HuH-7.5 (cell line): Measurements from ENCODE around the gene XRCC2.
"Not testable (repeated sequence)": the region's sequence is repeated elsewhere in the genome, so short reads cannot be mapped to it uniquely, and the experiment has no call there.

ENCODE experiments used
- DNase-seq: peaks from one replicate; pipeline ENCODE4 v3.0.0; 2011; ENCODE audit warnings: low spot score

The XRCC2 gene

GRCh38 chr7:152664636-152665035 is 11.3 kb downstream of the XRCC2 start:
- DNase-seq = no peak

DNA sequence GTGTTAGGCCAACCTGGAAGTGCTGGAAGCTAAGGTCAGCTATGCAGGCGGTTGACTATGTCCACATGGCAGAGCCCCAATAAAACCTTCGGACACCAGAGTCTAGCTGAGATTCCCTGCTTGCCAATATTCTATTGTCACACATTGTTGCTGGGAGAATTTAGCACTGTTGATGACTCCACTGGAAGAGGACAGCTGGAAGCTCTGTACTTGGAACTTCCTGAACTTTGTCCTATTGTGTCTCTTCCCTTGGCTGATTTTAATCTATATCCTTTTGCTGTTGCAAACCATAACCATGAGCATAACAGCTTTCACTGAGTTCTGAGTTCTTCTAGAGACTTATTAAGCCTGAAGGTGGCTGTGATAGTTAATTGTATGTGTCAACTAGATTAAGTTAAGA is 12.0 kb downstream of the XRCC2 start:
- no peak for DNase-seq

DNA sequence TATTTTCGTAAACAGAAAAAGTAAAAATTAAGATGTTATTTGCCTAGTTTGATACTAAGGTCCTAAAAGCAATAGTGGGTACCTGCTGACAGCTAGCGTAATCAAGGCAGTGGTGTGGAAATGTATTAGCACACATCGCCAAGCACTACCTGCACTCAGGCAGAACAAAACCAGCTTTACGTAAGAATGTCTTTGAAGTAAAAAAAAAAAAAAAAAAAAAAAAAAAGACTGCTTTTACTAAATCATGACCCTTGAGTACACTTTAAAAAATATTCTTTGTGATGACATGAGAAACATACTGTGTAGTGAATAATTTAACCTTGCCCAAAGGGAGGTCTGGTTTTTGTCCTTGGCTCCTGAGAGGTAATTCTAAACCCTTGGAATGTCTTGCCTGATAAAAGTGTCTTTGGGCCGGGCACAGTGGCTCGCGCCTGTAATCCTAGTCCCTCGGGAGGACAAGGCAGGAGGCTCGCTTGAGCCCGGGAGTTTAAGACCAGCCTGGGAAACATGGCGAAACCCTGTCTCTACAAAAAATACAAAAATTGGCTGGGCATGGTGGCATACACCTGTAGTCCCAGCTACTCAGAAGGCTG is 12.7 kb downstream of the XRCC2 start:
- no peak for DNase-seq

DNA sequence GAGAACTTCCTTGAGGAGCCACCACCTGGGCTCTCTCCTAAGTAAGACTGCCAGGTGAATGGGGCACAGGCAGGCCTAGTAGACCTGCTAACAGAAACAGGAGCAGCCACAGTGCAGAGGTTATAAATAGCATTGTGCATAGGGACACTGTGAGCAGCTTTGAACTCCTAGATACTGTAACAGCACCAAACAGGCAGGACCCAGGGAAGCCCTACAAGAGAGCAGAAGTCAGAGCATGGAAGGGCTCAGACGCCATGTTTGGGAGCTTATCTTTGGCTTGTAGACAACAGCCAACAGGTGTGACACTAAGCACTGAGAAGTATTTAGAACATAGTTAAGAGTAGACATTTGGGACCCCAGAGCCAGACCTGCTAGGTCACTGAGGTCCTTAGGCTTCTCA is 14.5 kb downstream of the XRCC2 start:
- no peak for DNase-seq

- no peak for DNase-seq
Measured at GRCh38 chr7:152660021-152660420, 15.9 kb downstream of the XRCC2 start.

GRCh38 chr7:152654971-152655370 is 21.0 kb downstream of the XRCC2 start:
- no peak for DNase-seq

- no peak for DNase-seq
Measured at GRCh38 chr7:152649220-152649619, 26.7 kb downstream of the XRCC2 start.

- no peak for DNase-seq
Measured at GRCh38 chr7:152647009-152647408, 28.9 kb downstream of the XRCC2 start.

GRCh38 chr7:152646579-152646978 is 29.4 kb downstream of the XRCC2 start:
- not testable (repeated sequence) for DNase-seq

DNA sequence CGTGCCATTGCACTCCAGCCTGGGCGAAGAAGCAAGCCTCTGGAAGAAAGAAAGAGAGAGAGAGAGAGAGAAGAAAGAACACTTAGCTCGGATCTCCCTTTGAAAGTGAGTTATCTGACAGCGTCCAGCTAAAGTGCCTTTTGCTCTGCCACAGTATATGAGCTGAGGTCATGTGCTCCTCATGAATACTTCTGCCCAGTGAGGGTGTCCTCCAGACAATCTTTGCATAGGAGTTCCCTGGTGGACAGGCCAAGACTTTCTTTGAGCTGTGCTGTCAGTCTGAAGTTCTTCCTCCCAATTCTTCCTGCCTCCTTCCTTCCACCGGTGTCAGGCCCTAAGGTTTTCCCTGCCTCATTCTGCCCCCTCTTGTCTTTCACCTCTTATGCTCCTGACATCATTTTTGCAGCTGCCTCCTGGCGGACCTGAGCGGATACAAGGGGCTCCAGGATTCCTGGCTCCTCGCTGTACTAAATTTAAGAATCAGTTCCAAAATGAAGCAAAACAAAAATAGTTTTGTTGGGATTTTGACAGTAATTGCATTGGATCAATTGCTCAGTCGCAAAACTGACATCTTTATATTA is 31.9 kb downstream of the XRCC2 start:
- no peak for DNase-seq

GRCh38 chr7:152641384-152641783 is 34.6 kb downstream of the XRCC2 start:
- DNase-seq = no peak

DNA sequence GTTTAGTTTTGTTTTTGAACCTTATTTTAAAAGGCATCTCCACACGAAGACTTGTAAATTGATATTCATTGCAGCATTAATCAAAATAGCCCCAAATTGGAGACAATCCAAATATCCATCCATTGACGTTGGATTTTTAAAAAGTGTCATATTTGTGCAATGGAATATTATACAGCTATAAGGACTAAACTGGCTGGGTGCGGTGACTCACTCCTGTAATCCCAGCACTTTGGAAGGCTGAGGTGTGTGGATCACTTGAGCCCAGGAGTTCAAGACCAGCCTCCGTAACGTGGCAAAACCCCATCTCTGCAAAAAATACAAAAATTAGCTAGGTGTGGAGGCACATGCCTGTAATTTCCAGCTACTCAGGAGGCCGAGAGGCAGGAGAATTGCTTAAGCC is 35.1 kb downstream of the XRCC2 start:
- DNase-seq = no peak

DNA sequence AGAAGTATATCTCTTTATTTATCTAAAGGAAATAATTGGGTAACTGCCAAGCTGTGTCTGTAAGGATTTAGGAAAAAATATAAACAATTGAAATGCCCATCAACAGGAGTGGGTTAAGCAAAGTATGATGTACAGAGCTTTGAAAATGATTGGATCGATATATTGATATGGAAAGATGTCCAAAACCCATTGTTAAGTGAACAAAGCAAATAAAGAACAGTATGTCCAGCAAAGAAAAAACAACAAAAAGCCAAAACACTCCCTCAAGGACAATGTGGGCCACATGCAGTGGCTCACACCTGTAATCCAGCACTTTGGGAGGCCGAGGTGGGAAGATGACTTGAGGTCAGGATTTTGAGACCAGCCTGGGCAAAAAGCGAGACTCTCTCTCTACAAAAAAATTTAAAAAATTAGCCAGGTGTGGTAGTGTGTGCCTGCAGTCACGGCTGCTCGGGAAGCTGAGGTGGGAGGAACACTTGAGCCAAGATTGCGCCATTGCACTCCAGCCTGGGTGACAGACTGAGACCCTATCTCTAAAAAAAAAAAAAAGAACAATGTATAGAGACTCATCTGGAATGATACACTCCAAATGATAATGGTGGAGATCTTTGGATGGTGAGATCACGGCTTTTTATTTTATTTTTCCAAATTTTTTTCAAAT is 37.9 kb downstream of the XRCC2 start:
- no peak for DNase-seq

- DNase-seq = no peak
Measured at GRCh38 chr7:152637161-152637560, 38.8 kb downstream of the XRCC2 start.

- no peak for DNase-seq
Measured at GRCh38 chr7:152636441-152636840, 39.5 kb downstream of the XRCC2 start.

- DNase-seq = no peak
Measured at GRCh38 chr7:152633504-152633903, 42.4 kb downstream of the XRCC2 start.

DNA sequence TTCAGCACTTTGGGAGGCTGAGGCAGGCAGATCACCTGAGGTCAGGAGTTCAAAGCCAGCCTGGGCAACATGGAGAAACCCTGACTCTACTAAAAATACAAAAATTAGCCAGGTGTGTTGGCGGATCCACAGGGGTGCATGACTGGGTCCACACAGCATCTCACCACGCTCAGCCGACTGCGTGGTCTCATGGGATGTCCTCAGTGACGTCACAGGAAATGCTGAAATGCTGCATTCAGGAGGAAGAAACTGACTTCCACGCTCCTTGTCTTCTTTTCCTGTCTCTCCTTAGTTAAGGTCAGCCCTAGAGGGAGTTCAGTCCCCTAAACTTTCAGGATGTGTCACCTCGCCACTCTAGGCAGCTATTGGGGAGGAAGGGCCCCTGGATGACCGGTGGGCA is 42.9 kb downstream of the XRCC2 start:
- no peak for DNase-seq

GRCh38 chr7:152628772-152629171 is 47.2 kb downstream of the XRCC2 start:
- DNase-seq = not testable (repeated sequence)

DNA sequence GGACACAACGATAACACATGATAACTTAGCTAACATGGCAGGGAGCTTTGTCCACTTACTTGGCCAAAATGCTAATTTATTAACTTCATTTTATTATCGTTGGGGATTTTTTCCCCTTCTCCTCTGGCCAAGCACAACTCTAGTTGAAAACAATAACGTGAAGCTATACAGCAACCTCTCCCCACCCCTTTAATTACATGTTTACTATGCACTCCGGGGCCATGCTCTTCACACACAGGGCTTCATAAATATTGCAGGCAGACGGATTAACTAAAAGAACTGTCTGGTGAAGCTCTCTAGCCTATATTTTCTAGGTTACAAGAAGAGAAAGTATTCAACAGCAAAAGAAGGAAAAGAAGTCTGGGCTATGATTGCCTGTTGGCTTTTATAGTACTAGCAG is 51.7 kb downstream of the XRCC2 start:
- no peak for DNase-seq

GRCh38 chr7:152621426-152621825 is 54.5 kb downstream of the XRCC2 start:
- DNase-seq = no peak

DNA sequence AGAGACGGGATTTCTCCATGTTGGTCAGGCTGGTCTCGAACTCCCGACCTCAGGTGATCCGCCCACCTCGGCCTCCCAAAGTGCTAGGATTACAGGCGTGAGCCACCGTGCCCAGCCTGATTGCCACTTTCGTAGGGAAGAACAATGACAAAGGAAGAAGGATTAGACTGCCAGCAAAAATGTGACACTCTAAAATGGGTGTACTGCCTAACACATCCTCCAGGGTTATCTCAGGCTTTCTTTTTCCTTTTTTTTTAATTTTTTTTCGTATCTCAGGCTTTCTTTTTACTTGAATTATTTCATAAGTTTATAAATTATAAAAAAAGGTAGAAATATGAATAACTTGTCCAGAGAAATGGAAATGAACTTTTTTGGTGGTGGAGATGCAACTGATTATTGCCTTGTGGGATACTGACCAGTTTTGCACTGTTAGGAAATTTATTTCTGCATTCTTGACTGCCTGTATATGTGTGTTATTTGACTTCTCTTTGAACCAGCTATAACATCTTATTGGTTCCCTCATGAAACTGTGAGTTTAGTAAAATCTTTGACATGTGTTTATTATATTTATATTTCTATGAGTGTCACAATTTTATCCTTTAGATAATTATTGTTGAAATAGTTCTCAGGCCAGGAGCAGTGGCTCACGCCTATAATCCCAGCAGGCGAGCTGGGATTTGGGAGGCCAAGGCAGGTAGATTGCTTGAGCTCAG is 56.8 kb downstream of the XRCC2 start:
- DNase-seq = no peak

DNA sequence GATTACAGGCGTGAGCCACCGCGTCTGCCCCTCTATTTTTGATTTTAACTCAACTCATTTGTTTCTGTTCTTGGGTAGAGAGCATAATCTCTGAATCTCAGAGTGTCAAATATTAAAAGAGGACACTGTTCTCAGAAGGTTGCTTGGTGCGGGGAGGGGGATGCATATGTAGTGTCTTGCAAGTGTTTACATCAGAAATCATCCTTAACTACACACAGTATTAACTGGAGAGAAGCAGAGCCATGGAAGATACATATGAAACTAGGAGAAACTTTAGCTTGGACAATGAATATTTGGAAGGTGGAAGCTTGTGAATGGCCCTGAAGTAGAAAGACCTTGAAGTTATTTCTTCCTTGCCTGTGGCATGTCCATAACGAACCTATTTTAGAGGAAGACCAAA is 57.5 kb downstream of the XRCC2 start:
- DNase-seq = no peak

DNA sequence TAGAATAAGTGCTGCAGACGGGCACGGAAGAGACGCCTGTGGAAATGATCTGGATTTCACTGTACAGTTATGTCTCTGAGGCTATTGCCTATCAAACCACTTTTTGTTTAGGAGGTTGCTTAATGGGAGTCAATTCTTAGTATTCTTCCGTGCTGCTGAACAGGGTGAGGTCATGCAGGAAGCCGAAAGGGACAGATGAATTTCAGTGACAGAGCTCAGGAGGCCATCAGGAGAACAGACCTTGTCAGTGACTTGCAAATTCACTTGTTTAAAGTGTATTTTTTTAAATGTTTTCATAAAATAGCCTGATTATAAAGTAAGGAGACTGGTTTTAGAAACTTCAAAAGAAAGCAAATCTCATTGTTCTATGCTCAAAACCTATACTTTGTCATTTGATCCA is 58.9 kb downstream of the XRCC2 start:
- DNase-seq = peak; percentile 40
